Psoas muscle (tissue), 8 donors: ENCODE measurements around the gene PDCD11. TPM values are rescaled to one million over a fixed set of nuclear protein-coding genes. Genes with fewer than 3 reads are reported as not detected.
"Not testable (repeated sequence)": the region's sequence is repeated elsewhere in the genome, so short reads cannot be mapped to it uniquely, and the experiment has no call there.

Experiments
- ATAC-seq, 4 donors: fragments of 200-7000 bp; cut with Tn5 transposase; one replicate each; pipeline ENCODE4 v1.9.1; 2020; ENCODE audit warnings: moderate library complexity in 3 of 4, mild to moderate bottlenecking in 2 of 4
- DNase-seq, 2 donors: peaks; one replicate each; pipeline ENCODE4 v3.0.0-alpha.2; 2020
- H3K27ac ChIP-seq: fragments of 200-600 bp; one replicate; pipeline ENCODE4 v1.8.0; 2022
- H3K27me3 ChIP-seq, 3 donors: fragments of 200-600 bp in 1 of 3; one replicate each; pipeline versions ENCODE4 v1.6.1 to v1.8.0; 2013 to 2022; ENCODE audit warnings: low read length in 2 of 3, mild to moderate bottlenecking in 2 of 3, moderate library complexity in 1 of 3; ENCODE audit not compliant: insufficient read depth in 3 of 3
- H3K36me3 ChIP-seq, 2 donors: fragments of 200-600 bp in 1 of 2; one replicate each; pipeline versions ENCODE4 v1.6.1 to v1.8.0; 2013 to 2022; ENCODE audit warnings: low read depth in 1 of 2, mild to moderate bottlenecking in 1 of 2, moderate library complexity in 1 of 2; ENCODE audit not compliant: insufficient read depth in 1 of 2
- H3K4me1 ChIP-seq: fragments of 200-600 bp; one replicate; pipeline ENCODE4 v1.8.0; 2022
- H3K4me3 ChIP-seq: fragments of 200-600 bp; one replicate; pipeline ENCODE4 v1.8.0; 2022; ENCODE audit warnings: mild to moderate bottlenecking
- H3K9me3 ChIP-seq: fragments of 200-600 bp; one replicate; pipeline ENCODE4 v1.8.0; 2022
- WGBS, 3 donors: extraction: QIAGEN DNeasy Blood & Tissue Kit; methylation state at CpG; one replicate each; pipeline versions ENCODE4 v1.1.6 to v1.1.7; 2013; 5-methylcytosine and 5-hydroxymethylcytosine counted together
- intact Hi-C, 2 donors: fragments of 100-400 bp; cut with DNase I; formaldehyde crosslinking; loops; one replicate each; pipeline versions ENCODE4 v1.11.0 to v1.14.2; 2022
- polyA plus RNA-seq, 3 donors: library from polyadenylated mRNA; stranded (reverse); fragments of 200-250 nt; gene quantifications; one replicate each; pipeline ENCODE4 v1.2.3, GENCODE V29; 2013
- total RNA-seq, 4 donors: library from RNA; stranded (reverse); fragmentation: NEBNext Ultra II Directional in 2 of 4; extraction: Animal tissue kit (Norgen Biotek cat#: 25700) in 2 of 4; gene quantifications; one replicate each; pipeline versions ENCODE4 v1.2.1 to v1.2.4, GENCODE V29; 2021 to 2023
- TF ChIP-seq, protein P1 (sequence below): fragments of 200-600 bp; IDR thresholded peaks from one replicate; pipeline ENCODE4 v1.8.0; 2022; ENCODE audit warnings: antibody characterized with exemption
- donor health status: healthy with polysubstance abuse.
- donor health status: DM: no; HTN: no; CAD: no; lungs with moderate emphysema.
- donor health status: Bipolar disorder and iron deficiency.
- donor health status: healthy.
- donor health status: DM: yes; HTN: yes; CAD: no.
- donor health status: DM: no; HTN: no; CAD: no.
- donor health status: DM: no; HTN: no; CAD: no.
- donor health status: DM: yes; HTN: yes; CAD: no.

Gene PDCD11
- total and polyA plus RNA-seq, 7 donors, result 13.1 to 34.7 (median 24.1) TPM

GRCh38 chr10:103413564-103413963 lies 17.1 kb downstream of the PDCD11 start:
- intact Hi-C loops, result loop anchor here (10.0 kb wide), 1 partner anchor 271 kb away; no protein-coding TSS in a partner anchor
- DNase-seq, result no peak
- 88 to 97% (median 90%) methylated on average over 2 of the region's 2 CpGs for WGBS, 3 donors

DNA sequence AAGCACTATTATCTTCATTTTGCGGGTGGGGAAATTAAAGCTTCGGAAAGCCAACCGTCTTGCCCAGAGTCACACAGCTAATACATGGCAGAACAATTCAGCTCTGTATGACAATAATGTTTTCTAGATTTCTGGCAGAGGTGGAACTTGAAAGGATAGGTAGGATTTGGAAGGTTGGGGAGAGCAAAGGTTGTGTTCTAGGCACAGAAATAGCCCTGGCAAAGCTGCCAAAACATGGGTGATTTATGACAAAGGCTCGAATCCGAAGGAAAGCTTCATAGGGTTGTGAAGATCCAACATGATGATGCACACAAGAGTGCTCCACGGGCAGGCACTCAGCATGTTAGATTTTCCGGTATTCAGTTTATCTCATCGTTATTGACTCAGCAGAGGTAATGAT lies 19.2 kb downstream of the PDCD11 start:
- no peaks in the 10 kb centered on the region for H3K9me3 ChIP-seq
- intact Hi-C loops, result loop anchor here (5.0 to 10.0 kb wide), 3 partner anchors 67 to 269 kb away; no protein-coding TSS in a partner anchor
- peaks cover 40 to 100% of the 10 kb centered on the region in 2 donors for H3K36me3 ChIP-seq
- H3K4me1 ChIP-seq, result no peaks in the 10 kb centered on the region
- ATAC-seq, result peak in 1 of 4 donors; percentile 38
- TF ChIP-seq, protein P1, sequence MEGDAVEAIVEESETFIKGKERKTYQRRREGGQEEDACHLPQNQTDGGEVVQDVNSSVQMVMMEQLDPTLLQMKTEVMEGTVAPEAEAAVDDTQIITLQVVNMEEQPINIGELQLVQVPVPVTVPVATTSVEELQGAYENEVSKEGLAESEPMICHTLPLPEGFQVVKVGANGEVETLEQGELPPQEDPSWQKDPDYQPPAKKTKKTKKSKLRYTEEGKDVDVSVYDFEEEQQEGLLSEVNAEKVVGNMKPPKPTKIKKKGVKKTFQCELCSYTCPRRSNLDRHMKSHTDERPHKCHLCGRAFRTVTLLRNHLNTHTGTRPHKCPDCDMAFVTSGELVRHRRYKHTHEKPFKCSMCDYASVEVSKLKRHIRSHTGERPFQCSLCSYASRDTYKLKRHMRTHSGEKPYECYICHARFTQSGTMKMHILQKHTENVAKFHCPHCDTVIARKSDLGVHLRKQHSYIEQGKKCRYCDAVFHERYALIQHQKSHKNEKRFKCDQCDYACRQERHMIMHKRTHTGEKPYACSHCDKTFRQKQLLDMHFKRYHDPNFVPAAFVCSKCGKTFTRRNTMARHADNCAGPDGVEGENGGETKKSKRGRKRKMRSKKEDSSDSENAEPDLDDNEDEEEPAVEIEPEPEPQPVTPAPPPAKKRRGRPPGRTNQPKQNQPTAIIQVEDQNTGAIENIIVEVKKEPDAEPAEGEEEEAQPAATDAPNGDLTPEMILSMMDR, result no peak
- no peak overlapping the region for H3K27ac ChIP-seq
- no peak overlapping the region for H3K4me3 ChIP-seq
- WGBS, 3 donors, result 62 to 74% (median 65%) methylated on average over 8 of the region's 8 CpGs
- H3K27me3 ChIP-seq, result no peaks in the 10 kb centered on the region
- DNase-seq, result no peak

More at GRCh38 chr10:103413564-103413963, 17.1 kb downstream of the PDCD11 start:
- TF ChIP-seq, protein P1, result no peak
- no peak for ATAC-seq
- no peak overlapping the region for H3K4me3 ChIP-seq
- H3K36me3 ChIP-seq, result peaks cover 36 to 100% of the 10 kb centered on the region in 2 donors
- no peaks in the 10 kb centered on the region for H3K27me3 ChIP-seq
- H3K27ac ChIP-seq, result no peak overlapping the region
- H3K9me3 ChIP-seq, result no peaks in the 10 kb centered on the region
- no peaks in the 10 kb centered on the region for H3K4me1 ChIP-seq

DNA sequence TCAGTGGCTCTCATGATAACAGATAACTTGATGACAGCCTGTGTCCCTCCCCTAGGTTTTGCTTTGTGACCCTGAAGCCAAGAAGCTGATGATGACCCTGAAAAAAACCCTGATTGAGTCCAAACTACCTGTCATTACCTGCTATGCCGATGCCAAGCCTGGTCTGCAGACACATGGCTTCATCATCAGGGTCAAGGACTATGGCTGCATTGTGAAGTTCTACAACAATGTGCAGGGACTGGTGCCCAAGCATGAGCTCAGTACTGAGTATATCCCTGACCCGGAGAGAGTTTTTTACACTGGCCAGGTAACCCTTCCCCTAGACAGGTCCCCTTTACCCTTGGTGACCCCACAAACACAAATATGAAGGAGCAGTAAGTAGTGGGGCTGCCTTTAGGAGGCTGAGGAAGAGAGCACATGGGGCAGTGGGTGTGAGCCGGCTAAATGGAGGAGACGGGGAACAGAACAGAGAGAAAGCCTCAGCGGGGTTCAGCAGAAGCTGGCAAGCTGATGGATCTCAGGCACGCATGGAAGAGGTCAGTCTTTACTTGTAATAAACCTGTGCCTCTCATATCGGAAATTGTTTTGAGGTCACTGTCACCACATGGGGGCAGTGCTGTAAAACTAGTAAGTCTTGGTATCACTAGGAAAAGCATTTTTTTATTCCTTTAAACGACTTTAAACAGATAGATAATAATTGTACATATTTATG lies 20.2 kb downstream of the PDCD11 start:
- 51 to 59% (median 52%) methylated on average over 8 of the region's 8 CpGs for WGBS, 3 donors
- DNase-seq (peak in 1 of 2 donors; percentile 46), ATAC-seq (peak in 3 of 4 donors; percentile 46 to 69 (median 53))
- H3K27me3 ChIP-seq, result no peaks in the 10 kb centered on the region
- intact Hi-C loops, result loop anchor here (1.0 to 10.0 kb wide), 5 partner anchors 66 to 268 kb away; no protein-coding TSS in a partner anchor
- no peak overlapping the region for H3K27ac ChIP-seq
- TF ChIP-seq, protein P1, result peak; percentile 75
- no peak overlapping the region for H3K4me3 ChIP-seq
- no peaks in the 10 kb centered on the region for H3K9me3 ChIP-seq
- no peaks in the 10 kb centered on the region for H3K4me1 ChIP-seq
- peaks cover 40 to 99% of the 10 kb centered on the region in 2 donors for H3K36me3 ChIP-seq

DNA sequence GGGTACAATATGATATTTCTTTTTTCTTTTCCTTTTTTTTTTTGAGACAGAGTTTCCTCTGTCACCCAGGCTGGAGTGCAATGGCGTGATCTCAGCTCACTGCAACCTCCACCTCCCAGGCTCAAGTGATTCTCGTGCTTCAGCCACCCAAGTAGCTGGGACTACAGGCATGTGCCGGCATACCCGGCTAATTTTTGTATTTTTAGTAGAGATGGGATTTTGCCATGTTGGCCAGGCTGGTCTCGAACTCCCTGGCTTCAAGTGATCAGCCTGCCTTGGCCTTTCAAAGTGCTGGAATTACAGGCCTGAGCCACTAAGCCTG lies 20.7 kb downstream of the PDCD11 start:
- 89 to 94% (median 92%) methylated on average over 5 of the region's 5 CpGs for WGBS, 3 donors
- not testable (repeated sequence) for H3K27ac ChIP-seq, H3K4me3 ChIP-seq, H3K4me1 ChIP-seq, DNase-seq, H3K9me3 ChIP-seq, H3K27me3 ChIP-seq, ATAC-seq
- intact Hi-C loops, result loop anchor here (2.0 to 10.0 kb wide), 4 partner anchors 65 to 268 kb away; no protein-coding TSS in a partner anchor
- peaks cover 38 to 98% of the 10 kb centered on the region in 2 donors for H3K36me3 ChIP-seq
- TF ChIP-seq, protein P1, result peak; percentile 2
